ENCODE results near the gene SPATS2.
"Not testable (repeated sequence)": the region's sequence is repeated elsewhere in the genome, so short reads cannot be mapped to it uniquely, and the experiment has no call there.

The SPATS2 gene

DNA sequence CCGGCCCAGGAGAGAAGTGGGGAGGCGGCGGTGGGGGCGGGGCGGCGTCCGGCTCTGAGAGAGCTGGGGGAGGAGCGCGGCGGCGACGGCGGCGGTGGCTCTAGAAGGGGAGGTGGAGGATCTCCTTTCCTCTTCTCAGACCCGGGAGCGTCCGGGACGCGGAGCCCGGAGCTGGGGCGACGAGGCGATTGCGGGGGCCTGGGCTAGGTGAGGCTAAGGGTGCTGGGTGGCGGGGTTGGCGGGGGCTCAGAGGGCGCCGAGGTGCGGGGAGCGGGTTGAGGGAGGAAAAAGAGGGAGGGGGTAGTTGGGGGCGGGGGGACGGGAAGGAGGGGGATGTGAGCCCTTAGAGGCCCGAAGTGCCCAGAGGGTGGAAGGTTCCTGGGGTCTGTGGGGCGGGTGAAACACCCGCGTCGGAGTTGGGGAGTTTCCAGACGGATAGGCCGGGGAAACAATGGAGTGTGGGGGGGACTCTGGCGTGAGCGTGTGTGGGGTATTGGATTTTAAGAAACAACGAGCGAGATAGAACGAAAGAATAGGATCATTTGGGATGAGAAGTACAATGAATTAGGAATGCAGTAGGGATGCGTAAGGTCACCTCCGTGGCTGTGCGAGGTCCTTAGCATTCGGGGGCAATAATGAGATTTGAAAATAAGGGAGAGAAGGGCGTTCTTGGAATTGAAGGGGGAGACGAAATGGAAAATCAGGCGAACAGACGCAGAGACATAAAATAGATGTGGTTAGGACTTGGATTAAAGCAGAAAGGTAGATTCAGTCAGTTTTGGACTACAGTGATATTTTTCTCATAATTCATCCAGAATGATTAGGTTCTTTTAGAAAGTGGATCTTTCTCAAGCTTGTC is at the start of gene SPATS2:
SPATS2 (plus strand) TSS at position 82 of the 859 bp plus-strand sequence. CDS start 93,551 bp downstream, outside the sequence.
- DNase-seq, result peak; percentile 22

DNA sequence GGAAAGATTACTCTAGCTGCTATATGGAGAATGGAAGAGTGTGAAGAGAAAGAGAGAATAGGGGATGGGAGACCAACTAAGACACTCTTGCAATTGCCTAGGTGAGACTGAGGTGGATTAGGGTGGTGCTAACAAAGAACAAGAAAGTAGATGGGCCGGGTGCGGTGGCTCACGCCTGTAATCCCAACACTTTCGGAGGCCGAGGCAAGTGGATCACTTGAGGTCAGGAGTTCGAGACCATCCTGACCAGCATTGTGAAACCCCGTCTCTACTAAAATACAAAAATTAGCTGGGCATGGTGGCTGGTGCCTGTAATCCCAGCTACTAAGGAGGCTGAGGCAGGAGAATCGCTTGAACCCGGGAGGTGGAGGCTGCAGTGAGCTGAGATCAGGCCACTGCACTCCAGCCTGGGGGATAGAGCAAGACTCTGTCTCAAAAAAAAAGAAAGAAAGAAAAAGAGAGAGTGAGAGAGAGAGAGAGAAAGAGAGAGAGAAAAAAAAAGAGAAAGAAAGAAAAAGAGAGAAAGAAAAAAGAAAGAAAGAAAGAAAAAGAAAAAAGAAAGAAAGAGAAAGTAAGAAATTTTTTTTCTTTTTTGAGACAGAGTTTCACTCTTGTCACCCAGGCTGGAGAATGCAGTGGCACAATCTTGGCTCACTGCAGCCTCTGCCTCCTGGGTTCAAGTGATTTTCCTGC is 46.7 kb upstream of the SPATS2 start:
- DNase-seq, result not testable (repeated sequence)

DNA sequence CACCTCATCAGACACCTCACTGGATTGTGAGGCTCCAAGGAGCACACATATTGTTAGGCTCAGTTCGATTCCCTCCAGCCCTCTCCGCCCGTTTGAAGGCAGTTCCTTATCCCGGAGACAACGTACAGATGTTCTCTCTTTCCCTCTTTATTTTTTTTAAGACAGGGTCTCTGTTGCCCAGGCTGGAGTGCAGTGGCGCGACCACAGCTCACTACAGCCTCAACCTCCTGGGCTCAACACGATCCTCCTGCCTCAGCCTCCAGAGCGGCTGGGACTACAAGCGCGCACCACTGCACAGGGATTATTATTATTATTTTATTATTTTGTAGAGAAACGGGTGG is 44.9 kb upstream of the SPATS2 start:
- DNase-seq, result no peak

DNA sequence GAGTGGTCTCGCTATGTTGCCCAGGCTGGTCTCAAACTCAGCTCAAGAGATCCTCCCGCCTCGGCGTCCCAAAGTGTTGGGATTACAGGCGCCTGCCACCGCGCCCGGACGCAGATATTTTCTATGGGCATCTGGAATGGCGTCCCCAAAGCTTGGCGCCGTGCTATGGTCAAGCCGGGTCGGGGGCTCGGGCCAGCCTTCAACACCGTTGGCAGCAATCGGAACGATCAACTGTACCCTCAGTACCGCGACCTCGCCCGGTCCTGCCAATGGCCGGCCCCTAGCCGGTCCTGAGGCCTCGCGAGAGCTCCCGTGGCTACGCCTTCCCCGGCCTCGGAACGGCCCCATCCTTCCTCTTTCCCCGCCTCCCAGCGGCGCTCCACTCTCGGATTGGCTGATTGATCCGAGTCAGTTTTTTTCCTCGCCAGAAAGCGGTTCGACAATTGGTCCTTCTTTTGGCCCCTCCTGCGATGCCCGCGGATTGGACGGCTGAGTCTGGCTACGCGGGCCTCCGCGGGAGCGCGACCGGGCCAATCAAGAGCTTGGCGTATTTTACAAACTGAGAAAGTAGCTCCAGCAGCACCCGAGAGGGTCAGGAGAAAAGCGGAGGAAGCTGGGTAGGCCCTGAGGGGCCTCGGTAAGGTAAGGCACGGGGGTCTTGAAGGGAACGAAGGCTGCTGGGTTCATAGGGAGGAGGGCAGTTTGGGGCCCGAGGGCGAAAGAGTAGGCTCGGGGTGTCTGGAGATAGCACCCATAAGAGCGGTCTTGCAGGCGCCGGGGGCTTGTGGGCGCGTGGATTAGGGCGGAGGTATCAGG is 44.3 kb upstream of the SPATS2 start, which contains the start of gene TROAP:
TROAP (plus strand) TSS at position 548 of the 816 bp plus-strand sequence. CDS start 354 bp downstream, outside the sequence.
- DNase-seq, result peak; percentile 99

DNA sequence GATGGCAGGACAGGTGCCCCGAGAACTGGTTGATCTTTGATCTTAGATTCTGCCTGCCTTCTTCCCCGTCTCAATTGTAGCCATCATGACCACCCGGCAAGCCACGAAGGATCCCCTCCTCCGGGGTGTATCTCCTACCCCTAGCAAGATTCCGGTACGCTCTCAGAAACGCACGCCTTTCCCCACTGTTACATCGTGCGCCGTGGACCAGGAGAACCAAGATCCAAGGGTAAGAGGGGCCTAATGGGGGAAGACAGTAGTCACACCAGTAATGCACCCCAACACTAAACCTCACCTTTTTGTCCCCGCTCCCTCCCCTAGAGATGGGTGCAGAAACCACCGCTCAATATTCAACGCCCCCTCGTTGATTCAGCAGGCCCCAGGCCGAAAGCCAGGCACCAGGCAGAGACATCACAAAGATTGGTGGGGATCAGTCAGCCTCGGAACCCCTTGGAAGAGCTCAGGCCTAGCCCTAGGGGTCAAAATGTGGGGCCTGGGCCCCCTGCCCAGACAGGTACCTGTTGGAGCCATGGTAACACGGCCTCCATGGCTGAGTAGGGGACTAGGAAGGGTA is 43.7 kb upstream of the SPATS2 start:
- DNase-seq, result no peak

DNA sequence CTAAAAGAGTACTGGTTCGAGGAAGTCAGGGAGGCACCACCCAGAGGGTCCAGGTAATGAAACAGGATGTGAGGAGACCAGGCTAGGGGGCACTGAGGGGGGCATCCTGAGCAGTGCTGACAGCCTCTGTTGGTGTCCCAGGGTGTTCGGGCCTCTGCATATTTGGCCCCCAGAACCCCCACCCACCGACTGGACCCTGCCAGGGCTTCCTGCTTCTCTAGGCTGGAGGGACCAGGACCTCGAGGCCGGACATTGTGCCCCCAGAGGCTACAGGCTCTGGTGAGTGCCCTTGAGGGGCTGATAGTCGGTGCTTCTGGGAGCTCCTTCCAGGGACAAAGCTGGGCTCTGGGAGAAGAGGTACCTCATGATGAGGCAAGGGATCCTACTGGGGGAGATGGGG is 41.7 kb upstream of the SPATS2 start:
- no peak for DNase-seq

DNA sequence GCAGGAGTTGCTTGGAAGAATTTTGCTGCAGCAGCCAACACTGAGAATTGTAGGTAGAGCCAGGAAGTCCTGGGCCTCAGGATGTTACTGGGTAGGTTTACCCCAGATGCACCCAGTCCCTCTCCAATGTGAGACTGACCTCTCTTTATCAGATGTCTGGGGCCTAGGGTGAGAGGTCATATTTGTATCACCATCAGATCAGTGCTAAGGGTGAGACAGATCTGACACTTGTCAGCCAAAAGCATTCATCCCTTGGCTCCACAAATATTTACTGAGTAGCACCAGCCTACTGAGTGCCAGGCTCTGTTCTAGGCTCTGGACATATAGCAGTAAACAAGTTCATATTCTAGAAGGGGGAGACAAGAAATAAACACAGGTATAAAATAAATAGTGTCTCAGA is 39.9 kb upstream of the SPATS2 start:
- DNase-seq, result no peak

DNA sequence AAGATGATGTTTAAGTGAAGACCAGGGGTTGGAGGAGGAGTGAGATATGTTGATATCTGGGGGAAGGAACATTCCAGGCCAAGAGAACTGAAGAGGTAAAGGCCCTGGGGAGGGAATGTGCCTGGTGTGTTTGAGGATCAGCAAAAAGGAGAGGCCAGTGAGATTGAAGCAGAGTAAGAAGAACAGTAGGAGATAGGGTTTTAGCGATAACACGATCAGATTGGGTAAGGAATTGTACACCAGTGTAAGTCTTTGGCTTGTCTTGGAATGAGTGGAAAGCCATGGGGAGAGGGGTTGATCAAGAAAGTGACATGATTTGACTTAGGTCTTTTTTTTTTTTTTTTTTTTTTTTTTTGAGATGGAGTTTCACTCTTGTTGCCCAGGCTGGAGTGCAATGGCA is 39.4 kb upstream of the SPATS2 start:
- no peak for DNase-seq

DNA sequence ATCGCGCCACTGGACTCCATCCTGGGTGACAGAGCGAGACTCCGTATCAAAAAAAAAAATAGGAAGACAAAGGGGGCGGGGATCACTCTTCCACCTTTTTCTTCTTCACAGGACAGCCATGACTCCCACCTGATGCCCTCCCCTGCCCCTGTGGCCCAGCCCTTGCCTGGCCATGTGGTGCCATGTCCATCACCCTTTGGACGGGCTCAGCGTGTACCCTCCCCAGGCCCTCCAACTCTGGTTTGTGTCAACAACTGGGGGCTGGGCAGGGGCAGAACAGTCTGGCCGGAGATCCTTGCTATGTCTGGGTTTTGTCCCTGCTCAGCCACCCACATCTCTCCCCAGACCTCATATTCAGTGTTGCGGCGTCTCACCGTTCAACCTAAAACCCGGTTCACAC is 38.4 kb upstream of the SPATS2 start:
- DNase-seq, result no peak

DNA sequence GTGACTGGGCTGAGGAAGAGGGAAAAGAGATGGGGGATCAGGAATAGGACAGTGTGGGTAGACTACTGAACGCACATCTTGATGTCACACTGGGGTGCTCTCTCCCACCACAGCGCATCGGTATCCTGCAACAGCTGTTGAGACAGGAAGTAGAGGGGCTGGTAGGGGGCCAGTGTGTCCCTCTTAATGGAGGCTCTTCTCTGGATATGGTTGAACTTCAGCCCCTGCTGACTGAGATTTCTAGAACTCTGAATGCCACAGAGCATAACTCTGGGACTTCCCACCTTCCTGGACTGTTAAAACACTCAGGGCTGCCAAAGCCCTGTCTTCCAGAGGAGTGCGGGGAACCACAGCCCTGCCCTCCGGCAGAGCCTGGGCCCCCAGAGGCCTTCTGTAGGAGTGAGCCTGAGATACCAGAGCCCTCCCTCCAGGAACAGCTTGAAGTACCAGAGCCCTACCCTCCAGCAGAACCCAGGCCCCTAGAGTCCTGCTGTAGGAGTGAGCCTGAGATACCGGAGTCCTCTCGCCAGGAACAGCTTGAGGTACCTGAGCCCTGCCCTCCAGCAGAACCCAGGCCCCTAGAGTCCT is 37.1 kb upstream of the SPATS2 start:
- no peak for DNase-seq

DNA sequence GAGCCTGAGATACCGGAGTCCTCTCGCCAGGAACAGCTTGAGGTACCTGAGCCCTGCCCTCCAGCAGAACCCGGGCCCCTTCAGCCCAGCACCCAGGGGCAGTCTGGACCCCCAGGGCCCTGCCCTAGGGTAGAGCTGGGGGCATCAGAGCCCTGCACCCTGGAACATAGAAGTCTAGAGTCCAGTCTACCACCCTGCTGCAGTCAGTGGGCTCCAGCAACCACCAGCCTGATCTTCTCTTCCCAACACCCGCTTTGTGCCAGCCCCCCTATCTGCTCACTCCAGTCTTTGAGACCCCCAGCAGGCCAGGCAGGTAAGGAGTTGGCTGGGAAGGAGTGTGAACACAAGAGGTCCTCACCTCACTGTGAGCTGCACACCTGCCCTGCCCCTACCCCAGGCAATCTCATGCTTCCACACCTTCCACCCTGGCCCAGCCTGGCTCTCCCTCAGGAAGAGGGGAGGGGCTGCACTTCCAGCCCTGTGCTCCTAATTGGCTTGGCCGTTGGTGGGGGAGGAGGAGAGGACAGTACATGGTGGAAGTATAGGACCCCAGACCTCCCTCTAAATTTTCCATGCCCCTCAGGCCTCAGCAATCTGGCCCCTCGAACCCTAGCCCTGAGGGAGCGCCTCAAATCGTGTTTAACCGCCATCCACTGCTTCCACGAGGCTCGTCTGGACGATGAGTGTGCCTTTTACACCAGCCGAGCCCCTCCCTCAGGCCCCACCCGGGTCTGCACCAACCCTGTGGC is 36.5 kb upstream of the SPATS2 start:
- DNase-seq, result no peak

DNA sequence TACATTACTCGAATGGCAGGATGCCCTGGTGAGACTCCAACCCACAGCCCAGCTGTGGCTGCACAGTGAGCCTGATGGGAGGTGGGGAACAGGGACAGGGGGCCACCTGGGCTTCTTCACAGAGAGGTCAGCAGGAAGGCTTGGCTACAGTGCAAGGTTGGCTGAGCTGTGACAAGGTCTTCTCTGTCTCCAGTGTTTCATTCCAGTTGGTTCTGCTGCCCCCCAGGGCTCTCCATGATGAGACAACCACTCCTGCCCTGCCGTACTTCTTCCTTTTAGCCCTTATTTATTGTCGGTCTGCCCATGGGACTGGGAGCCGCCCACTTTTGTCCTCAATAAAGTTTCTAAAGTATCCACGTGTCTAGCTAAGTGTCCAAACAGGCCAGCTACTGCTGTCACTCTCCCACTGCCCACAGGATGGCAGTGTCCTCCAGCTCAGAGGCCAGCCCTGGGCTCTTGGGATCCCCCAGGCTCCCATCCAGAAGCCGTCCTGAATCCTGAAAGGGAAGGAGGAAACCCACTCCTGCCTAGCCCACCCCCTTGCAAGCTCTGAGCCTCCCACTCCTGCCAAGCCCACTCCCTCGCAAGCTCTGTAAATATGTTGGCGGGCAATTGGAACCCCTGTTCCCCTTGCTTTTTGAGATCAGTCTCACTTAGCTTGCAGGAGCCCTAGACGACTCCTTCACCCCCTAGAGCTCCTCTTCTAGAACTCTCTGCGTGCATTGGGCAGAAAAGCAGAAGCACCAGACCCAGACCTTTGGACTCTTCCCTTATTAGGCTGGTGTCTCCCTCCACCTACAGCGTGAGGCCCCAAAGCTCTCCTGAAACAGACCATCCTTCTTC is 35.7 kb upstream of the SPATS2 start:
- DNase-seq, result peak; percentile 54

DNA sequence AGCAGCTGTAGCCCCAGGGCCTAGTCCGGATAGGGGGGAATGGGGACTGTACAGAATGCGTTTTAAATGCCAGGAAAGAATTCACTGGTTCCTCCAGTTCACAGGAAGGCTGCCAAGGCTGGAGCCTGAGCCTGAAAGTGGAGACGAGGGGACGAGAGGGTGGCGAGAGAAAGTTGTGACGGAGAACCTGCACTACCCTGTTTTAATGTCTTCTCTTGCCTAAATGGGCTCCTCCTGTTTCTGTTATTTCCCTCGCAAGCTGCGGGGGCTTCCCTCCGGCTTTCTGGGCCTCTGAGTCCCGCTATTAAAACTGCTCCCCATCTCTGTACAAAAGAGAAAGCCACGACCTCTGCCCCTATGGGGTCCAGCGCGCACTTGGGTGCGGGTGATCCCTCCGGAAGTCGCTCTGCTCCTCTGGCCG is 34.8 kb upstream of the SPATS2 start:
- no peak for DNase-seq

DNA sequence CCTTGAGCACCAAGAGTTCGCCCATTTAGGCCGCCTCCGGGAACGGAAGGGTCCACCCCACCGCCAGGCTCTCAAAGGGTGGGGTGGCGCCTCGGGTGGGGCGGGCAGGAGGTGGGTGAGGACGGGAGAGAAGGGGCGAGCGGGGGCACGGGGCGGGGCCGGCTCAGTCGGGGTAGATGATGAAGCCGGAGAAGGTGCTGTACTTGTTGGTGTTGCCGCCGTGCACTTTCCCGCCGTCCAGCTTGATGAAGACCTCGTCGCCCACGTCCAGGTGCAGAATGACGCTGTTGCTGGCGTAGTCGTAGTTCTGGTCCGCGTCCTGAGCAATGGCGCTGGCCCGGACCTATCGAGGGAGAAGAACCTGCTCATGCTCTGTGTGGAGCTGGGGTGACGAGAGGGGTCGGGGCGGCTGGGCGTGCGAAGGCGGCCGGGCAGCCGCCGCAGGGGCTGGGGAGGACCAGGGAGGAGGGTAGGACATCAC is 34.3 kb upstream of the SPATS2 start:
- no peak for DNase-seq

DNA sequence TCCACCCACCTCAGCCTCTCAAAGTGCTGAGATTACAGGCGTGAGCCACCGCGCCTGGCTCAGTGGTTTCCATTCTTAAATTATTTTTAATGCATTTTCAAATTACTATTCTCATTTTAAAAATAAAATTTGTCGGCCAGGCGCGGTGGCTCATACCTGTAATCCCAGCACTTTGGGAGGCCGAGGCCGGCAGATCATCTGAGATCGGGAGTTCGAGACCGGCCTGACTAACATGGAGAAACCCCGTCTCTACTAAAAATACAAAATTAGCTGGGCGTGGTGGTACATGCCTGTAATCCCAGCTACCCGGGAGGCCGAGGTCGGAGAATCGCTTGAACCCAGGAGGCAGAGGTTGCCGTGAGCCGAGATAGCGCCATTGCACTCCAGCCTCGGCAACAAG is 33.5 kb upstream of the SPATS2 start:
- DNase-seq, result not testable (repeated sequence)

DNA sequence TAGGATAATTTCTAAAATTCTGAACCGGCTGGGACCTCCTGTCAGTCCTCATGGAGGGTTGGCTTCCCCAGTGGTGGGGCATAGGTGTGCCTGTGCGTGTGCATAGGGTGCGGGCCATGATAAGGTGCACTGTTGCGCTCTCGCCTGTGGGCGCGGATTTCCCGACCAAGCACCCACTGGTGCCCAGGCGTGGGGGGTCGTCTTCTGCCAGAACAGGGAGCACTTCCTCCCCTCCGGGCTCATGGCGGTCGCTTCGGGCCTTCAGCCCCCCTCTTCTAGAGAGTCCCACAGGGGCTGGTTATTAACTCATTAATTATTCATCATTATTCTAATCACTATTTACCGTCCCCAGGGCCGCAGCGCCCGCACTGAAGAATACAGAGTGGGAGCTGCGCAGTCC is 33.0 kb upstream of the SPATS2 start:
- DNase-seq, result no peak

DNA sequence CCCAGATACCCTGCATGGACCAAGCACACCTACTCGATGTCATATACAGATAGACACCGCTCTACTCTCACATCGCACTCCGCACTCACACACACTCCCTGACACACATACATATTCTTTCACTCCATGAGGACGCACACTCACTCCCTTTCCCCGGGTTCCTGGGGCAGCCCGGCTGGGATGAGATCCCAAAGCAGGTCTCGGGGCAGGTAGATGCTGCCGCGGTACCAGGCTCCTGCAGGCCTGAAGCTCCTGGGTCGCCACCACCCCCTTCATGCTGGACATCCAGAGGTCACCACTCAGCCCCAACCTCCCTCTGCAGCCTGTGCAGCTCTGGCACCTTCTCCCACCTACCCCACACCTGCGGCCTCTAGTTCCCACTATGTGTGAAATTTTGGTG is 32.6 kb upstream of the SPATS2 start:
- DNase-seq, result no peak

DNA sequence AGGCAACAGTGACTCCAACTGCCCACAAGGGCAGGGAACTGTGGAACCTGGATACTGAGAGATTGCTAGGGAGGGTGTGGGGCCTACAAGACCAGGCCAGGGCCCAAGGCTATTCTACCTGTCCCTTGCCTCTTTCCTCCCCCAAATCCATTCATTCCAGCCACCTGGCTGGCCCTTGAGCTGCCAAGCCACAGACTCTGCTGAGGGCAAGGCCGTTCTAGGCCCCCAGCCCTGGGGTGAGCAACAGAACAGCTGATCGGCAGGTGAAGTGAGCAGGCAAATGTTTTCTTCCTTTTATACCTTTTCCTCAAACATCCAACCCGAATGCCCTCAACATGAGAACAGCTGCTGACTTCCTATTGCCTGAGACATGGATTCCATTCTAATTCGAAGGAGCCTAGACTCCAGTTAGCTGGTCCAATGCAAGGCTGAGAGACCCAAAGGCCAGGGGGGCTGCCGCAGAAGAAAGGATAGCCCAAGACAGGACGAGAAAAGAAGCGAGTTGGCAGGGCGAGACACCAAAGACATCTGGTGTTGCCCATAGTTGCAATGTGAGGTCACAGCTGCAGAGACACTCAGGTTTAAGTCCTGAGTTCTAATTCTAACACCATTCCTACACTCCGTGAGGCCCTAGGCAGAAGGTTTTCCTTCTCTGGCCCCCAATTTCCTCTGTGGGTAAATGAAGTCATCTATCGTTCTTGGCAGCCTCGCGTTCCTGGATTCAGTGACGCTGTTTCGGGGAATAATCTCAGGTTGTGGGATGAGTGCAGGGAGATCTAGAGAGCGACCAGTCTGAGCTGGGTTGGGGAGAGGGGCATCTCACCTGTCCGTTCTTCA is 31.9 kb upstream of the SPATS2 start:
- no peak for DNase-seq

DNA sequence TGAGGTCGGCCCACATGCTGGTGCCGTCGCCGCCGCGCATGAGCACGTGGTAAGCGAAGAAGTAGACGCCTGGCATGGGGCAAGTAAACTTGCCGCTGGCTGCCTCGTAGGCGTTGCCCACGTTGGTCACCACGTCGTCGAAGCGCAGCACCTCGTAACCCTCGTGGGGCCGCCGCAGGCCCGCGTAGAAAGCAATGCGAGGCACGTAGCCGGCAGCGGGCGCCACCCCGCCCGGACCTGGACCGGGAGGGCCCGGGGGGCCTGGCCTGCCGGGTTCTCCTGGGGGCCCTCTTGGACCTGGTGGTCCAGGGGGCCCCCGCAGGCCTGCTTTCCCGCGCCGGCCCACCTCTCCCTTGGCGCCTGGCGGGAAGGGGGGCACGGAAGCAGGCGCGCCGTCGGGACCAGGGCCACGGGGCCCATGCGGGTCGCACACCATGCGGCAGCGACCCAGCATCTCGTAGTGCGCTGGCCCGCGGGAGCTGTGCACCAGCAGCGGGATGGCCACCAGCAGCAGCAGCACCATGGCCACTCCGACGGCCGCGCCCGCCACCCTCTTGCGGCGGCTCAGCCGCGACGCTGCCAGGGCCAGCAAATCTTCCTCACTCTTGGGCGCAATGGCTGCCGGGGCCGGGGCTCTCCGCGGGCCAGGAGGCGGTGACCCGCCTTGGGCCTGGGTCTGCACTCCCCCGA is 31.2 kb upstream of the SPATS2 start:
- DNase-seq, result no peak

Data from hematopoietic multipotent progenitor cell treated with erythropoietin and hydrocortisone succinate and interleukin-3 and kit ligand, for 8 days (in vitro differentiated cells).